Measurements from ENCODE around the gene GRAMD2A.

GRAMD2A gene

GRCh38 chr15:72202302-72202701, 4.7 kb upstream of the GRAMD2A start:
- no peak overlapping the region for H3K27ac ChIP-seq
- TF ChIP-seq CTCF (IDR thresholded peaks at IDR 0.05) (no peak), ZFX (IDR thresholded peaks at IDR 0.05; ENCODE audit: borderline replicate concordance) (no peak)

GRCh38 chr15:72201391-72201921, 3.9 kb upstream of the GRAMD2A start:
- no peak for TF ChIP-seq CTCF (IDR thresholded peaks at IDR 0.05)
- TF ChIP-seq ZFX (IDR thresholded peaks at IDR 0.05; ENCODE audit: borderline replicate concordance) = no peak
- peak overlapping the region; percentile 20; the same call in 1 of the 2 replicates for H3K27ac ChIP-seq

DNA sequence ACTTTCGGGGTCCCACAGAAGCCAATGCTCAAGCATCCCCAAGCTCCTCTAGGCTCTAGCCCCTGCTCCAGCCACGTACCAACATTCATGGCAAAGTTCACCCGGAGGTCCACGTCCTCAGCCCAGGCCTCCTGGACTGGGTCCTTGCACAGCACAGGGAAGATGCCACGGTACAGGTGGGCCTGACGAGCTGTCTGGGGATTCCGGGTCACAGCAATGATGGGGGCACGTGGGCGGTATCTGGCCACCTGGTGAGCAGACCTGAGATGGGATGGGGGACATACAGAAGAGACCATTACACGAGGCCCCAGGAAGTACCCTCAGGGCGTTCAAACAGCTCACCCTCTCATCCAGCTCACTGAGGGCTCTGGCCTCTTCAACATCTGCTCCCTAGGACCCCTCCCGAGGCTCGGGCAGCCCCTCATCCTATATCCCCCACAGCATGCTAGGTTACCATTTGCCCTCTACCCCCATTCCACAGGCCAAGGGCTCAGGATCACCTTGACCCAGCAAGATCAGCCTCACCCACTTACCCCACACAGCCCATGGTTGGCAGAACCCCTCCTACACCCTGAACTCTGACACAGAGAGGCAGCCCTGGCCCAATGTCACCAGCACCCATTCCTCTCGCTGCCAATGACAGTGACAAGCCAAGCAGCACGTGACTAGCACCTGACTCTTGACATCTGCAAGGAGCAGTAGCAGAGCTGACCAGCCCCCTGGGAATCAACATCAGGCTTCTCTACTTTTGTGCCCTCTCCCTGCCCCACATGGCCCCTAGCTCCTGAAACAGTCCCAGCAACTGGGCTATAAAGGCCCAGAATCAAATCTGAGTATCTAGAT, 3.0 kb upstream of the GRAMD2A start:
- peak overlapping the region; percentile 33 for H3K27ac ChIP-seq
- no peak for TF ChIP-seq CTCF (IDR thresholded peaks at IDR 0.05)

DNA sequence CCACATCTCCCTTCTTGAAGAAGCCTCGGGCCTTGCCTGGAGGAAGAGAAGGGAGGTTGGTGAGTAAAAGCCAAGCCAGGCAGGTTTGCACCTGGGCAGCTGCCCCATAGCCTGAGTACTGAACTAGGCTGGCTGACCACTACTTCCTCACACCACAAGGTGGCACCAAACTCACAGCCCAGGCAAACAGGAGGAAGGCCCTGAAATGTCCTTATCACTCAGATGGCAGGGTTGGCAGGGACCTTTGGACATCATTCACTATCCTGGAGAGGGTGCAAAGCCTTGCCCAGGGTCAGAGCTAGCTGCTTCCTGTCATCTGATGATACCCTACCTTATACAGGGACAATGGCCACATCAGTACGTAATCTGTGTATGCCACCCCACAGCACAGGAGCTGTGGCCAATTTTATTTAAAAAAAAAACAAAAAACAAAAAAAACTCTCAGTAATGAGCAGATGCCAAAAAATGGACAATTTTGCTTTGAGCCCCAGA, 2.2 kb upstream of the GRAMD2A start:
- H3K27ac ChIP-seq = peak overlapping the region; percentile 33; the same call in 1 of the 2 replicates
- TF ChIP-seq ZFX (IDR thresholded peaks at IDR 0.05; ENCODE audit: borderline replicate concordance) (no peak), CTCF (IDR thresholded peaks at IDR 0.05) (peak; percentile 94)

- no peak for TF ChIP-seq CTCF (IDR thresholded peaks at IDR 0.05)
- TF ChIP-seq ZFX (IDR thresholded peaks at IDR 0.05; ENCODE audit: borderline replicate concordance) = no peak
- no peak overlapping the region for H3K27ac ChIP-seq
Observed at GRCh38 chr15:72199205-72199515, 1.6 kb upstream of the GRAMD2A start.

GRCh38 chr15:72198356-72199204, 993 bp upstream of the GRAMD2A start:
- TF ChIP-seq CTCF (IDR thresholded peaks at IDR 0.05) (no peak), ZFX (IDR thresholded peaks at IDR 0.05; ENCODE audit: borderline replicate concordance) (no peak)
- H3K27ac ChIP-seq = 0 out of 2 replicates have a peak overlapping the region, but pooled peaks have one; percentile 25

Measured in 22Rv1 (cell line).